SU-DHL-6 (cell line): Measurements from ENCODE around the gene PDAP1.

Experiments
- H2AFZ ChIP-seq: fragments of 200-600 bp; sonication (generic); 2 replicates; pipeline ENCODE4 v1.6.1; 2014; ENCODE audit warnings: low read depth, mild to moderate bottlenecking, moderate library complexity, mixed read lengths, antibody characterized with exemption, low read length; ENCODE audit not compliant: severe bottlenecking
- H3F3A ChIP-seq: fragments of 200-600 bp; shearing (Covaris generic); 2 replicates; pipeline ENCODE4 v1.6.0; 2016; ENCODE audit warnings: antibody characterized with exemption, mild to moderate bottlenecking; ENCODE audit not compliant: insufficient read depth
- H3K27ac ChIP-seq: fragments of 200-600 bp; sonication (generic); 2 replicates; pipeline ENCODE4 v1.5.1; 2016; ENCODE audit warnings: low read depth, mild to moderate bottlenecking, low read length, moderate library complexity, mixed read lengths
- H3K27me3 ChIP-seq: fragments of 200-600 bp; sonication (generic), shearing (Covaris generic); 2 replicates; pipeline ENCODE4 v1.6.0; 2014; ENCODE audit warnings: mild to moderate bottlenecking, low read length
- H3K36me3 ChIP-seq: fragments of 200-600 bp; sonication (generic); 2 replicates; pipeline ENCODE4 v1.6.1; 2014; ENCODE audit warnings: mild to moderate bottlenecking, low read length, mixed read lengths
- H3K4me2 ChIP-seq: fragments of 300-600, 200-600 bp; shearing (Covaris generic), sonication (generic); 2 replicates; pipeline ENCODE4 v1.6.0; 2014; ENCODE audit warnings: low read length, low read depth, mild to moderate bottlenecking; ENCODE audit not compliant: poor library complexity, severe bottlenecking
- H3K4me3 ChIP-seq: fragments of 200-600 bp; sonication (generic); 2 replicates; pipeline ENCODE4 v1.5.1; 2014; ENCODE audit warnings: antibody characterized with exemption, low read length, mild to moderate bottlenecking, mixed read lengths; ENCODE audit not compliant: insufficient read depth, poor library complexity, severe bottlenecking
- H3K79me2 ChIP-seq: fragments of 200-600 bp; sonication (generic); 2 replicates; pipeline ENCODE4 v1.6.1; 2014; ENCODE audit warnings: mild to moderate bottlenecking, low read length, moderate library complexity; ENCODE audit not compliant: insufficient read depth
- H3K9ac ChIP-seq: fragments of 200-600 bp; sonication (generic); 2 replicates; pipeline ENCODE4 v1.7.0; 2014; ENCODE audit warnings: mild to moderate bottlenecking, low read length
- H3K9me2 ChIP-seq: fragments of 200-600 bp; sonication (generic); replicated peaks from 2 replicates; pipeline ENCODE4 v1.6.1; 2014; ENCODE audit warnings: low read length; ENCODE audit not compliant: insufficient read depth
- H3K9me3 ChIP-seq: fragments of 200-600 bp; sonication (generic); 2 replicates; pipeline ENCODE4 v1.6.1; 2014; ENCODE audit warnings: low read length, mixed read lengths; ENCODE audit not compliant: insufficient read depth
- H4K20me1 ChIP-seq: fragments of 200-600 bp; sonication (generic); 2 replicates; pipeline ENCODE4 v1.6.1; 2014; ENCODE audit warnings: low read depth, mild to moderate bottlenecking, antibody characterized with exemption, low read length, moderate library complexity, mixed read lengths
- CTCF ChIP-seq: fragments of 200-600 bp; sonication (generic); IDR thresholded peaks from one replicate; pipeline ENCODE4 v1.5.1; 2017; ENCODE audit warnings: antibody characterized with exemption, mild to moderate bottlenecking, low read length, moderate library complexity; ENCODE audit not compliant: insufficient read depth, poor library complexity, severe bottlenecking
- EZH2phosphoT487 ChIP-seq: fragments of 200-600 bp; sonication (generic), shearing (Covaris generic); conservative IDR thresholded peaks from 2 replicates; pipeline ENCODE4 v1.6.1; 2018; ENCODE audit warnings: mild to moderate bottlenecking, antibody characterized with exemption, low read length, moderate library complexity, mixed read lengths

PDAP1 gene

GRCh38 chr7:99399597-99399996, 8.8 kb downstream of the PDAP1 start:
- H4K20me1 ChIP-seq = no peaks in the 10 kb centered on the region; the same call in 1 of the 2 replicates
- no peaks in the 10 kb centered on the region for H3K9me3 ChIP-seq
- no peaks in the 10 kb centered on the region for H3K27me3 ChIP-seq
- H3K9me2 ChIP-seq = no peaks in the 10 kb centered on the region
- no peak overlapping the region for H3K4me3 ChIP-seq
- H3K79me2 ChIP-seq = peaks cover 6% of the 10 kb centered on the region
- H3K36me3 ChIP-seq = peaks cover 3% of the 10 kb centered on the region; the same call in 1 of the 2 replicates
- peaks cover 32% of the 10 kb centered on the region for H3F3A ChIP-seq
- no peak overlapping the region for H3K4me2 ChIP-seq
- H3K9ac ChIP-seq = no peak overlapping the region
- TF ChIP-seq CTCF (no peak), EZH2phosphoT487 (no peak)
- no peak overlapping the region for H2AFZ ChIP-seq
- H3K27ac ChIP-seq = no peak overlapping the region

GRCh38 chr7:99398891-99399445, 9.4 kb downstream of the PDAP1 start:
- H3F3A ChIP-seq = peaks cover 36% of the 10 kb centered on the region
- no peak overlapping the region for H3K9ac ChIP-seq
- H3K9me2 ChIP-seq = no peaks in the 10 kb centered on the region
- H3K27ac ChIP-seq = no peak overlapping the region
- H3K4me3 ChIP-seq = no peak overlapping the region
- H3K9me3 ChIP-seq = no peaks in the 10 kb centered on the region
- no peak for TF ChIP-seq EZH2phosphoT487
- TF ChIP-seq CTCF = no peak
- peaks cover 3% of the 10 kb centered on the region; the same call in 1 of the 2 replicates for H3K36me3 ChIP-seq
- no peaks in the 10 kb centered on the region; the same call in 1 of the 2 replicates for H4K20me1 ChIP-seq
- no peaks in the 10 kb centered on the region; the same call in 1 of the 2 replicates for H3K79me2 ChIP-seq
- H3K27me3 ChIP-seq = no peaks in the 10 kb centered on the region
- H2AFZ ChIP-seq = no peak overlapping the region
- H3K4me2 ChIP-seq = no peak overlapping the region

GRCh38 chr7:99397297-99397983, 11.0 kb downstream of the PDAP1 start:
- Histone ChIP-seq H3F3A (peaks cover 36% of the 10 kb centered on the region), H3K9me3 (no peaks in the 10 kb centered on the region), H3K4me2 (no peak overlapping the region), H3K4me3 (no peak overlapping the region), H3K27ac (no peak overlapping the region), H3K27me3 (no peaks in the 10 kb centered on the region), H3K9me2 (no peaks in the 10 kb centered on the region), H3K36me3 (no peaks in the 10 kb centered on the region), H3K79me2 (no peaks in the 10 kb centered on the region), H4K20me1 (no peaks in the 10 kb centered on the region; the same call in 1 of the 2 replicates), H2AFZ (no peak overlapping the region), H3K9ac (no peak overlapping the region)
- TF ChIP-seq EZH2phosphoT487 = no peak
- TF ChIP-seq CTCF = no peak
